Brain microvascular endothelial cell (primary cell): Measurements from ENCODE around the gene CTCF.

Experiments used
- DNase-seq: peaks from one replicate; pipeline ENCODE4 v3.0.0-alpha.2; 2020
- H3K27ac ChIP-seq: fragments of 250-450 bp; sonication (Bioruptor Pico); 2 replicates; pipeline ENCODE4 v1.5.1; 2020; ENCODE audit warnings: mild to moderate bottlenecking, moderate library complexity
- H3K27me3 ChIP-seq: fragments of 250-450 bp; sonication (Bioruptor Pico); replicated peaks from 2 replicates; pipeline ENCODE4 v1.5.1; 2020; ENCODE audit warnings: mild to moderate bottlenecking
- H3K36me3 ChIP-seq: fragments of 250-450 bp; sonication (Bioruptor Pico); replicated peaks from 2 replicates; pipeline ENCODE4 v1.5.1; 2020; ENCODE audit warnings: mild to moderate bottlenecking
- H3K4me3 ChIP-seq: 2 replicates; pipeline ENCODE4 v1.5.1; 2011; ENCODE audit warnings: low read depth, mild to moderate bottlenecking, control low read depth, low read length, moderate library complexity
- CTCF ChIP-seq: IDR thresholded peaks from 2 replicates; pipeline ENCODE4 v1.5.1; 2011; ENCODE audit warnings: low read depth, mild to moderate bottlenecking, moderate library complexity, low read length, control low read depth, inconsistent platforms; ENCODE audit errors: missing control alignments
- in situ Hi-C: cut with HindIII; loops from 2 replicates; pipeline ENCODE4 v1.10.0; 2017; ENCODE audit warnings: low sequenced_read_pairs, low pct_ligation_motif_present

CTCF gene

DNA sequence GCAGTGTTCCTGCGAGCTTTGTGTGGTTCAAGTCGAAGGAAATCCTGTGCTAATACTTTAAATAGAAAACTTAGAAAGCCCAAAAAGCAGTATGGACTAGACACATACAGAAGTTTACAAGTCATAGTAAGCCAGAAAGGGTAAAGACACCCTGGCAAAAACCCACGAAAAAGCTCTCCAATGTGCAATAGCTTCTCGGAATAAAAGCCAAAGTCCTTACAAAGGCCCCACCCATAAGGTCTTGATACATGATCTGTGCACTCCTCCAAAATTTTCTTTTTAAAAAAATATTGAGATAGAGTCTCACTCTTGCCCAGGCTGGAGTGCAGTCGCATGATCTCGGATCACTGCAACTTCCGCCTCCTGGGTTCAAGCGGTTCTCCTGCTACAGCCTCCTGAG is 114.6 kb downstream of the CTCF start:
- H3K27me3 ChIP-seq, result no peaks in the 10 kb centered on the region
- peaks cover 18% of the 10 kb centered on the region for H3K36me3 ChIP-seq
- no peak for TF ChIP-seq CTCF
- H3K4me3 ChIP-seq, result no peak overlapping the region
- in situ Hi-C loops, result no loop called here
- no peak for DNase-seq
- no peak overlapping the region for H3K27ac ChIP-seq

DNA sequence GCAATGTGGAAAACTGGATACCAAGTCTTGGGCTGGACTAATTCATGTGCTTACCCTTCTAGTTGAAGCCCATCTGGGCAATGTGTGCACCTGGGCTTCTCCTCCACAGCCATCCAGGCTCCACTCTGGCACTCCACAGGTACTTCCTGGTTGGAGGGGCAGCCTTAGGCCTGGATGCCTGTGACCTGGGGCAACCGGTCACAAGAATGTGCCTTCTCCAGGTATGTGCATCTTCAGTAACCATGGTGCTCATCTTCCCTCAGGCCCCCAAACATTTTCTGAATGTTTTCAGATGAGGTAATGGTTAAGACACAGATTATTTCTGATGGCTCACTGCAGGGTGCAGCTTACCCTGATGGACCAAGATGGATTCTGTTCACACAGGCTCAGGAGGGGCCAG is 115.4 kb downstream of the CTCF start:
- in situ Hi-C loops, result no loop called here
- no peak for TF ChIP-seq CTCF
- no peaks in the 10 kb centered on the region for H3K27me3 ChIP-seq
- H3K36me3 ChIP-seq, result peaks cover 18% of the 10 kb centered on the region
- no peak overlapping the region for H3K27ac ChIP-seq
- no peak overlapping the region for H3K4me3 ChIP-seq
- no peak for DNase-seq

- no peak overlapping the region for H3K27ac ChIP-seq
- no peak overlapping the region for H3K4me3 ChIP-seq
- H3K27me3 ChIP-seq, result no peaks in the 10 kb centered on the region
- in situ Hi-C loops, result no loop called here
- DNase-seq, result no peak
- H3K36me3 ChIP-seq, result peaks cover 24% of the 10 kb centered on the region
- no peak for TF ChIP-seq CTCF
These were observed 116.2 kb downstream of the CTCF start for GRCh38 chr16:67678354-67679023.

DNA sequence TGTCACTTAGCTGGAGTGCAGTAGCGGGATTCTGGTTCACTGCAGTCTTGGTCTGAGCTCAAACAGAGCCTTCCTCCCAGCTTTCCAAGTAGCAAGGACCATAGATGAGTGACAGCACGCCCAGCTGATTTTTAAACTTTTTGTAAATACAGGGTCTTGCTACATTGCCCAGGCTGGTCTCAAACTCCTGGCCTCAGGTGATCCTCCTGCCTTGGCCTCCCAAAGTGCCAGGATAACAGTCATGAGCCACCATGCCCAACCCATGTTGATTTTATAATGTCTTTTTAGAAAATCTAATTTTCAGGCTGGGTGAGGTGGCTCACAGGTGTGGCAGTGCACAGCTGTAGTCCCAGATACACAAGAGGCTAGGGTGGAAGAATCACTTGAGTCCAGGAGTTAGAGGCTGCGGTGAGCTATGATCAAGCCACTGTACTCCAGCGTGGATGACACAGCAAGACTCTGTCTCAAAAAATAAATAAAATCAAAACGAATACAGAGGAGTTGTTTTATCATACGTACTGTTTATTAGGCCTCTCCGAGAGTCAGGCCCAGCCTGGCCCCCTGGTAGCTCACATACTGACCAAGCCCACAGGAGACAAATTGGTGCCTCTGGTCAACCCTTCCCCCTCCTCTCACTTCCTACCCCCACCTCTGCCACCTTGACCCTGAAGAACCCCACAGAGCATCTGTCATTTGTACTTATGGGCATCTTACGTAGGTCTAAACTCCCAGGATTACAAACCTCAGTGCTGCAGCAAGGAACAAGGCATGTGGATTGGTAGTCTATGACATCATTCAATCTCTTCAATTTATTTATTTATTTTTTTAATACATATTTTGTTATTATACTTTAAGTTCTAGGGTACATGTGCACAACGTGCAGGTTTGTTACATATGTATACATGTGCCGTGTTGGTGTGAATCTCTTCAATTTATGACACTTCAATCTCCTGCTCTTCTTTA is 117.9 kb downstream of the CTCF start:
- H3K27me3 ChIP-seq, result no peaks in the 10 kb centered on the region
- no peak for DNase-seq
- H3K27ac ChIP-seq, result no peak overlapping the region
- in situ Hi-C loops, result no loop called here
- H3K4me3 ChIP-seq, result no peak overlapping the region
- peaks cover 21% of the 10 kb centered on the region for H3K36me3 ChIP-seq
- TF ChIP-seq CTCF, result no peak

DNA sequence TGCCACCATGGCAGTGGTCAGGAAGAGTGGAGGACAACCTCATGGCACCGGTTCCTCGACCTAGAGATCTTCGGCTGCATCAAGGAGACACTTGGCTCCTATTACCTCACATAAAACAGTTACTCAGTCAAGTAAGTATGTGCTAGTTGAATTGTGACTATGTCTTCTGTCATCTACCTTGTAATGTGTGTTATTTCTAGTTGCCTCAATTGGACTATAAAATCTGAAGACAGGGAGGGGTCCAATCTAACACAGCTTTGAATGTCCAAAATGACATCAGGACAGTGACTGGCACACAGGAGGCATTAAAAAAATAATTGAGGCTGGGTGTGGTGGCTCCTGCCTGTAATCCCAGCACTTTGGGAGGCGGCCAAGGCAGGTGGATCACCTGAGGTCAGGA is 121.4 kb downstream of the CTCF start:
- Histone ChIP-seq H3K4me3 (no peak overlapping the region), H3K27ac (no peak overlapping the region), H3K27me3 (no peaks in the 10 kb centered on the region), H3K36me3 (peaks cover 14% of the 10 kb centered on the region)
- no peak for TF ChIP-seq CTCF
- DNase-seq, result no peak
- in situ Hi-C loops, result no loop called here
